Panc1 (cell line): ENCODE measurements around the gene GGPS1. TPM values are rescaled to one million over a fixed set of nuclear protein-coding genes. Genes with fewer than 3 reads are reported as not detected.

Experiments used
- ATAC-seq: fragments of 200-7000 bp; cut with Tn5 transposase; 2 replicates; pipeline ENCODE4 v1.9.1; 2020; ENCODE audit warnings: mild to moderate bottlenecking, moderate library complexity
- BruUV-seq: library from RNA; stranded (reverse); fragments of 400-500 nt; replicated peaks from 2 replicates; lab custom pipeline; 2021; lab: Mats Ljungman, UMichigan
- CTCF ChIA-PET: fragments of 300-600 bp; sonication (Branson Sonifier 250); formaldehyde crosslinking; loops from one replicate; lab custom pipeline; 2022; ENCODE audit warnings: antibody characterized with exemption; lab: Charles Lee
- POLR2A ChIA-PET: fragments of 300-600 bp; sonication (Branson Sonifier 250); formaldehyde crosslinking; loops from one replicate; lab custom pipeline; 2022; ENCODE audit warnings: antibody characterized with exemption; lab: Charles Lee
- DNase-seq: peaks from one replicate; pipeline ENCODE4 v3.0.0-alpha.2; 2010; ENCODE audit warnings: low read depth, low spot score
- H3K27ac ChIP-seq: 2 replicates; pipeline ENCODE4 v1.5.1; 2011; ENCODE audit warnings: mild to moderate bottlenecking, low read length, inconsistent platforms
- H3K27me3 ChIP-seq: fragments of 200-500 bp; sonication (Bioruptor generic); 2 replicates; pipeline ENCODE4 v1.6.0; 2014; ENCODE audit warnings: low read length, inconsistent platforms; ENCODE audit not compliant: control insufficient read depth, insufficient read depth
- H3K36me3 ChIP-seq: fragments of 200-500 bp; sonication (Bioruptor generic); 2 replicates; pipeline ENCODE4 v1.5.1; 2014; ENCODE audit warnings: inconsistent platforms, mild to moderate bottlenecking, low read length, moderate library complexity; ENCODE audit not compliant: control insufficient read depth, insufficient read depth
- H3K4me1 ChIP-seq: 2 replicates; pipeline ENCODE4 v1.5.1; 2011; ENCODE audit warnings: inconsistent platforms, mild to moderate bottlenecking, low read length, moderate library complexity; ENCODE audit not compliant: control insufficient read depth, insufficient read depth
- H3K4me3 ChIP-seq, 2 experiments: 2 replicates each; pipeline ENCODE4 v1.5.1; 2011 to 2012; ENCODE audit warnings: low read depth in 2 of 2, low read length in 2 of 2, mild to moderate bottlenecking in 2 of 2, inconsistent platforms in 1 of 2, moderate library complexity in 1 of 2
- H3K9me3 ChIP-seq: fragments of 200-500 bp; sonication (Bioruptor generic); 2 replicates; pipeline ENCODE4 v1.5.1; 2014; ENCODE audit warnings: low read depth, mild to moderate bottlenecking, inconsistent platforms, low read length, moderate library complexity; ENCODE audit not compliant: control insufficient read depth, insufficient read depth
- POLR2AphosphoS5 ChIP-seq: IDR thresholded peaks from 2 replicates; pipeline ENCODE4 v1.6.1; 2012; ENCODE audit warnings: mild to moderate bottlenecking, low read depth, low read length, moderate library complexity
- SIN3A ChIP-seq: IDR thresholded peaks from 2 replicates; pipeline ENCODE4 v1.6.1; 2012; ENCODE audit warnings: low read depth, mild to moderate bottlenecking, low read length, moderate library complexity, borderline replicate concordance; ENCODE audit not compliant: insufficient read depth
- TCF7L2 ChIP-seq: IDR thresholded peaks from 2 replicates; pipeline ENCODE4 v1.6.1; 2011; ENCODE audit warnings: mild to moderate bottlenecking, low read depth, low read length, inconsistent platforms
- in situ Hi-C: cut with HindIII; loops from 2 replicates; pipeline ENCODE4 v1.10.0; 2016; ENCODE audit warnings: low sequenced_read_pairs, low pct_unique_long_range_greater_than_20kb
- intact Hi-C: fragments of 100-400 bp; cut with micrococcal nuclease; formaldehyde crosslinking; loops from one replicate; pipeline ENCODE4 v1.10.0; 2022; ENCODE audit not compliant: unreplicated experiment
- total RNA-seq: library from RNA; stranded (reverse); gene quantifications from one replicate; pipeline ENCODE4 v1.2.1, GENCODE V29; 2021; ENCODE audit not compliant: unreplicated experiment
- TF ChIP-seq, protein P1 (sequence below), 2 experiments: IDR thresholded peaks; 2 replicates each; pipeline ENCODE4 v1.6.1; 2011 to 2012; ENCODE audit warnings: low read depth in 2 of 2, control low read depth in 1 of 2, low read length in 1 of 2, mild to moderate bottlenecking in 1 of 2, moderate library complexity in 1 of 2; ENCODE audit not compliant: insufficient read depth in 1 of 2
- TF ChIP-seq, protein P2 (sequence below): fragments of 450-650 bp; IDR thresholded peaks from 2 replicates; pipeline ENCODE4 v1.5.1; 2017; ENCODE audit warnings: mild to moderate bottlenecking

GGPS1 gene
- total RNA-seq, 1 experiment from 2014 or later = 60.6 TPM

DNA sequence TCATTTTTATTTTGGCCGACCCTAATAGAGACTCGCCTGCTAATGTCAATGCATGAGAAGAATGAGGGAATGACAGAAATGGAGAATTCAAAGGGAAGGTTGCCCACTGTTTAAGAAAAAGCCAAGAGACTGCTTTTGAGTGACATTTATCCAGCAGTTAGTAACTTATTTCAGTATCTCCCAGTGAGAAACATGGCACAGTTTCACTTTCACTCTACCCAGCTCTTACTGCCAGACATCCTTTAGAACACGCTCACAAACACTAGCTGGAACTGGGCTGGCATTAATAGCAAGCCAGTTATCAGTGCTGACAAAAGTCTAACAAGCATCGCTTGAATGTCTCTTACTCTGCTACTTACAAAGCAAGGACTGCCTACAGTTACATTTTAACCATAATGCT is 8.5 kb downstream of the GGPS1 start:
- peaks cover 9% of the 10 kb centered on the region for H3K36me3 ChIP-seq
- ATAC-seq = peak; percentile 53; the same call in 1 of the 2 replicates
- H3K9me3 ChIP-seq = no peaks in the 10 kb centered on the region
- no peaks in the 10 kb centered on the region for H3K27me3 ChIP-seq
- in situ Hi-C loops = no loop called here
- BruUV-seq = no TSS peak
- TF ChIP-seq, protein P1, sequence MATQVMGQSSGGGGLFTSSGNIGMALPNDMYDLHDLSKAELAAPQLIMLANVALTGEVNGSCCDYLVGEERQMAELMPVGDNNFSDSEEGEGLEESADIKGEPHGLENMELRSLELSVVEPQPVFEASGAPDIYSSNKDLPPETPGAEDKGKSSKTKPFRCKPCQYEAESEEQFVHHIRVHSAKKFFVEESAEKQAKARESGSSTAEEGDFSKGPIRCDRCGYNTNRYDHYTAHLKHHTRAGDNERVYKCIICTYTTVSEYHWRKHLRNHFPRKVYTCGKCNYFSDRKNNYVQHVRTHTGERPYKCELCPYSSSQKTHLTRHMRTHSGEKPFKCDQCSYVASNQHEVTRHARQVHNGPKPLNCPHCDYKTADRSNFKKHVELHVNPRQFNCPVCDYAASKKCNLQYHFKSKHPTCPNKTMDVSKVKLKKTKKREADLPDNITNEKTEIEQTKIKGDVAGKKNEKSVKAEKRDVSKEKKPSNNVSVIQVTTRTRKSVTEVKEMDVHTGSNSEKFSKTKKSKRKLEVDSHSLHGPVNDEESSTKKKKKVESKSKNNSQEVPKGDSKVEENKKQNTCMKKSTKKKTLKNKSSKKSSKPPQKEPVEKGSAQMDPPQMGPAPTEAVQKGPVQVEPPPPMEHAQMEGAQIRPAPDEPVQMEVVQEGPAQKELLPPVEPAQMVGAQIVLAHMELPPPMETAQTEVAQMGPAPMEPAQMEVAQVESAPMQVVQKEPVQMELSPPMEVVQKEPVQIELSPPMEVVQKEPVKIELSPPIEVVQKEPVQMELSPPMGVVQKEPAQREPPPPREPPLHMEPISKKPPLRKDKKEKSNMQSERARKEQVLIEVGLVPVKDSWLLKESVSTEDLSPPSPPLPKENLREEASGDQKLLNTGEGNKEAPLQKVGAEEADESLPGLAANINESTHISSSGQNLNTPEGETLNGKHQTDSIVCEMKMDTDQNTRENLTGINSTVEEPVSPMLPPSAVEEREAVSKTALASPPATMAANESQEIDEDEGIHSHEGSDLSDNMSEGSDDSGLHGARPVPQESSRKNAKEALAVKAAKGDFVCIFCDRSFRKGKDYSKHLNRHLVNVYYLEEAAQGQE (IDR thresholded peaks at IDR 0.05; ENCODE audit: insufficient read depth in 1 of 2, low read depth in 2 of 2, low read length in 1 of 2) = no peak
- TF ChIP-seq, protein P2, sequence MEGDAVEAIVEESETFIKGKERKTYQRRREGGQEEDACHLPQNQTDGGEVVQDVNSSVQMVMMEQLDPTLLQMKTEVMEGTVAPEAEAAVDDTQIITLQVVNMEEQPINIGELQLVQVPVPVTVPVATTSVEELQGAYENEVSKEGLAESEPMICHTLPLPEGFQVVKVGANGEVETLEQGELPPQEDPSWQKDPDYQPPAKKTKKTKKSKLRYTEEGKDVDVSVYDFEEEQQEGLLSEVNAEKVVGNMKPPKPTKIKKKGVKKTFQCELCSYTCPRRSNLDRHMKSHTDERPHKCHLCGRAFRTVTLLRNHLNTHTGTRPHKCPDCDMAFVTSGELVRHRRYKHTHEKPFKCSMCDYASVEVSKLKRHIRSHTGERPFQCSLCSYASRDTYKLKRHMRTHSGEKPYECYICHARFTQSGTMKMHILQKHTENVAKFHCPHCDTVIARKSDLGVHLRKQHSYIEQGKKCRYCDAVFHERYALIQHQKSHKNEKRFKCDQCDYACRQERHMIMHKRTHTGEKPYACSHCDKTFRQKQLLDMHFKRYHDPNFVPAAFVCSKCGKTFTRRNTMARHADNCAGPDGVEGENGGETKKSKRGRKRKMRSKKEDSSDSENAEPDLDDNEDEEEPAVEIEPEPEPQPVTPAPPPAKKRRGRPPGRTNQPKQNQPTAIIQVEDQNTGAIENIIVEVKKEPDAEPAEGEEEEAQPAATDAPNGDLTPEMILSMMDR = no peak
- TF ChIP-seq TCF7L2 = no peak
- no peak for TF ChIP-seq POLR2AphosphoS5
- TF ChIP-seq SIN3A = no peak
- DNase-seq = no peak
- intact Hi-C loops = no loop called here
- H3K4me1 ChIP-seq = peaks cover 22% of the 10 kb centered on the region
- peak overlapping the region; percentile 41 for H3K27ac ChIP-seq
- ChIA-PET CTCF (no interaction called here), POLR2A (no interaction called here)
- no peak overlapping the region for H3K4me3 ChIP-seq

DNA sequence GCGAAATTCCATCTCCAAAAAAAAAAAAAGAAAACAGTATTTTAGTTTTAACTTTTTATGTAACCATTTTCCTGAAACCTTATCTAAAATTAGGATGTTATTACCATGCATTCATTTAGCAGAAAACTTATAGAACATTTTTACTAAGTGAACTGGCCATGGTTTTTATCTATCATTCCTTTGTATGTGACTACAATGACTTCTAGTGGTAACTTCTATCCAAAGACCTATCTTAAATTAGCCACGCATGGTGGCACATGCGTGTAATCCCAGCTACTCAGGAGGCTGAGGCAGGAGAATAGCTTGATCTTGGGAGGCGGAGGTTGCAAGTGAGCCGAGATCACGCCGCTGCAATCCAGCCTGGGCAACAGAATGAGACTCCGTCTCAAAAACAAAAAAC is 11.4 kb downstream of the GGPS1 start:
- no peak for DNase-seq
- Histone ChIP-seq H3K27ac (no peak overlapping the region), H3K27me3 (no peaks in the 10 kb centered on the region), H3K9me3 (no peaks in the 10 kb centered on the region), H3K4me1 (peaks cover 8% of the 10 kb centered on the region; the same call in 1 of the 2 replicates), H3K36me3 (peaks cover 14% of the 10 kb centered on the region), H3K4me3 (no peak overlapping the region)
- CTCF ChIA-PET = no interaction called here
- no peak for ATAC-seq
- intact Hi-C loops = no loop called here
- POLR2A ChIA-PET = interaction anchor here (0.6 to 0.7 kb wide), 2 partner anchors 64 to 261 kb away, joined by 3 to 5 read pairs; no protein-coding TSS in a partner anchor
- in situ Hi-C loops = no loop called here
- BruUV-seq = no TSS peak
- TF ChIP-seq, protein P2 = no peak
- TF ChIP-seq TCF7L2 (no peak), SIN3A (no peak), POLR2AphosphoS5 (no peak)
- TF ChIP-seq, protein P1 (IDR thresholded peaks at IDR 0.05; ENCODE audit: insufficient read depth in 1 of 2, low read depth in 2 of 2, low read length in 1 of 2) = no peak
